ENCODE data around the gene BRD2. TPM values are rescaled to one million over a fixed set of nuclear protein-coding genes. Genes with fewer than 3 reads are reported as not detected.

Gene BRD2
- total RNA-seq, 4 donors from 2014 or later: 97.5 to 130 (median 119) TPM

DNA sequence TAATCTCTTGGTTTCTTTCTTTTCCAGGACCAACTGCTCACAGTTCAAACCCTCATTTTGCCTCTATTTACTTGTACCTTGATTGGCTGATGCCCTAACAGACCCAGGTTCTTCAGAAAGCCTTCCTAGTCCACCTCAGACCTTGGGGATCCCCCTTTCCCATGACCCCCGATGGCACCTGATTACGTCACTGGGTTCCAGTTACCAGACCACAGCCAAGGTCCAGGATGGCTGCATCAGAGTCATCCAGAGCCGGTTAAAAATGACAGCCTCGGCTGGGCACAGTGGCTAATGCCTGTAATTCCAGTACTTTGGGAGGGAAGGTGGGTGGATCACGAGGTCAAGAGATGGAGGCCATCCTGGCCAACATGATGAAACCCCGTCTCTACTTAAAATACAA is 36.5 kb downstream of the BRD2 start:
- WGBS, 2 donors: 76 to 83% methylated on average over 6 of the region's 6 CpGs
- intact Hi-C loops (cut with DNase I; ENCODE audit: low total_unique reads): no loop called here
- DNase-seq (ENCODE audit: low spot score in 2 of 2): no peak
- no peak overlapping the region for H3K4me3 ChIP-seq (ENCODE audit: low read depth, poor library complexity, severe bottlenecking)
- TF ChIP-seq, protein P1, sequence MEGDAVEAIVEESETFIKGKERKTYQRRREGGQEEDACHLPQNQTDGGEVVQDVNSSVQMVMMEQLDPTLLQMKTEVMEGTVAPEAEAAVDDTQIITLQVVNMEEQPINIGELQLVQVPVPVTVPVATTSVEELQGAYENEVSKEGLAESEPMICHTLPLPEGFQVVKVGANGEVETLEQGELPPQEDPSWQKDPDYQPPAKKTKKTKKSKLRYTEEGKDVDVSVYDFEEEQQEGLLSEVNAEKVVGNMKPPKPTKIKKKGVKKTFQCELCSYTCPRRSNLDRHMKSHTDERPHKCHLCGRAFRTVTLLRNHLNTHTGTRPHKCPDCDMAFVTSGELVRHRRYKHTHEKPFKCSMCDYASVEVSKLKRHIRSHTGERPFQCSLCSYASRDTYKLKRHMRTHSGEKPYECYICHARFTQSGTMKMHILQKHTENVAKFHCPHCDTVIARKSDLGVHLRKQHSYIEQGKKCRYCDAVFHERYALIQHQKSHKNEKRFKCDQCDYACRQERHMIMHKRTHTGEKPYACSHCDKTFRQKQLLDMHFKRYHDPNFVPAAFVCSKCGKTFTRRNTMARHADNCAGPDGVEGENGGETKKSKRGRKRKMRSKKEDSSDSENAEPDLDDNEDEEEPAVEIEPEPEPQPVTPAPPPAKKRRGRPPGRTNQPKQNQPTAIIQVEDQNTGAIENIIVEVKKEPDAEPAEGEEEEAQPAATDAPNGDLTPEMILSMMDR (IDR thresholded peaks at IDR 0.05): no peak
- no peak for TF ChIP-seq POLR2A (IDR thresholded peaks at IDR 0.05)

DNA sequence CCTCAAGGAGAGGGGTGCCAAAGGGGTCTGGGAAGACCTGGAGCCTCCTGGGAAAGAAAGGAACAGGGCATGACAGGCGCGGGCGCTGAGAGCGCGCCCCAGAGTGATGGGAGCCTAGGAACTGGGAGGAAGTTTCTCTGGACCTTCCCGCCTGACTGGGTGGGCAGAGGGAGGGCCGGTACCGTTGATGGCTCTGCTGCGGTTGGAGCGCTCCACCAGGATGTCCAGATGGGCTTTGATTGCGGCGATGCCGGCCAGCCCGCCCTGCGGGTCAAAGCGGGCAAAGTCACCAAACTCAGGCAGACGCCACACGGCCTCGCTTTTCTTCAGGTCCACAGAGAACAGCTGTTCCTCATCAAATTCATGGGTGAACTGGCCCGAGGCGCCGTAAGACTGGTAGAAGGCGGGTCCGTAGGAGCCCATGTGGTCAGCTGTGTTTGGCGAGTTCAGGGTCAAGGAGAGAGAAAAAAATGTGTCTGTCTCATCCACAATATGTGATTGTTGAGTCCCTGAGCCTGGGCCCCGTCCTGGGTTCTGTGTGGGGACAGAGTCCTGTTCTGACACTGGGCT is 39.5 kb downstream of the BRD2 start:
- intact Hi-C loops (cut with DNase I; ENCODE audit: low total_unique reads): no loop called here
- H3K4me3 ChIP-seq (ENCODE audit: low read depth, poor library complexity, severe bottlenecking): no peak overlapping the region
- no peak for TF ChIP-seq POLR2A (IDR thresholded peaks at IDR 0.05)
- TF ChIP-seq, protein P1 (IDR thresholded peaks at IDR 0.05): no peak
- WGBS, 2 donors: 92 to 93% methylated on average over 26 of the region's 26 CpGs
- DNase-seq (ENCODE audit: low spot score in 2 of 2): no peak

DNA sequence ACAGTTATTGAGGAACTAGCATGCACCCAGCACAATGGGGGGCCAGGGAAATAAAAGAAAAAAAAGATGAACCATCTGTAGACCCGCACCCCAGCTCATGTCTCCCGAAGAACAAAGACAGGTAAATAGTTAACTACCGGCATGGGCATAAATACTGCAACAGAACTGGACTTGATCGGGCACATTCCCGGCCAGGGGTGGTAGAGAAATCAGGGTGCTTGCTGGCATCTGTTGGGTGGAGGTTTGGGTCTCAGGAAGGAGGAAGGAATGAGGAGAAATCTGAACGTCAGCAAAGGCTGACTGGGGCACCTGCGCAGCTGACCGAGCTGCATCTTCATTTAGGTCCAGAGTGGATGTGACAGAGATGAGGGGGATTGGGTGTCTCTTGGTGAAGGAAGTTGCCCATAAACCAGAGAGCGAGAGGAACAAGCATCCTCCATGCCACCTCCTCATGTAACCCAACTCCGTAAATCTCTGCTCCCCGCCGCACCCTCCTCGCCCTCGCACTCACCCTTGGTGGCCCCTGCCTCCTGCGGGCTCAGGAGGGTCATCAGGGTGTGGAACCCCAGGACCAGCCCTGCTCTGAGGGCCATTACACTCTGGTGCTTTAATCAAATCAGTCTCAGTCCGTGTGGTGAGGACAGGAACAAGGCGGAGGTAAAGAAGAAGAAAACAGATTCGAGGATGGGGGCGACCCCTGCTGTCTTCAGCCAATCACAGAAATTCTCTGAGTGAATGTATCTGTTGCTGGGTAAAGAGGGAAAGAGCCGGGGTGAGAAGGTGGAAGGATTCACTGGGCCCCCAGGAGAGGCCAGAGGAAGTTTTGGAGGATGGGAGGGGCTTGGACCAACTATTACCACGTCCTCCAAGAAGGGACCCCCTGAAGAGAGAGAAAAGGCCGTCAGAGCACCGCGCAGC is 40.8 kb downstream of the BRD2 start, which contains the start of gene HLA-DOA:
TSS of gene HLA-DOA (minus strand) at position 648 of the 918 bp plus-strand sequence.
- TF ChIP-seq, protein P1 (IDR thresholded peaks at IDR 0.05): no peak
- no peak for TF ChIP-seq POLR2A (IDR thresholded peaks at IDR 0.05)
- no peak for DNase-seq (ENCODE audit: low spot score in 2 of 2)
- H3K4me3 ChIP-seq (ENCODE audit: low read depth, poor library complexity, severe bottlenecking): no peak within 1 kb of the TSS
- intact Hi-C loops (cut with DNase I; ENCODE audit: low total_unique reads): no loop called here
- 17 to 35% methylated on average over 24 of the region's 24 CpGs for WGBS, 2 donors

DNA sequence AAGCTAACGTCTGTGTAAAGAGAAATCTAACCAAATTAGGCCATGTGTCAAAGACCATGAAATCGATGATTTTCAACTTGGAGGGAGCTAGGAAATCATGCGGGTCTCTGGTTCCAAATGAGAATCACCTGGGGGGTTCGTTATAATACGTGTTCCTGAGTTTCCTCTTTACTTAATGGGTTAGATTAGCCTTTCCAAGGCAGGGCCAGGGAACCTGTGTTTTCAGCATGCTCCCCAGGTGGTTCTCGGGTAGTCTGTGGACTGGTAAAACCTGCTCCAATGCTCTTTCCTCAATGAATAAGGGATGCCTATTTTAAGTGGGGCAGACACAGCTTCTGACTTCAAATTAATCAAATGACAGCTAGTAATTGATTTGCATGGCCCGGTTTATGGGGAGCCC is 42.0 kb downstream of the BRD2 start:
- WGBS, 2 donors: 71 to 74% methylated on average over 7 of the region's 7 CpGs
- intact Hi-C loops (cut with DNase I; ENCODE audit: low total_unique reads): loop anchor here (10.0 kb wide), 2 partner anchors 134 to 234 kb away; no protein-coding TSS in a partner anchor
- DNase-seq (ENCODE audit: low spot score in 2 of 2): no peak
- no peak overlapping the region for H3K4me3 ChIP-seq (ENCODE audit: low read depth, poor library complexity, severe bottlenecking)
- TF ChIP-seq POLR2A (IDR thresholded peaks at IDR 0.05): no peak
- TF ChIP-seq, protein P1 (IDR thresholded peaks at IDR 0.05): no peak

DNA sequence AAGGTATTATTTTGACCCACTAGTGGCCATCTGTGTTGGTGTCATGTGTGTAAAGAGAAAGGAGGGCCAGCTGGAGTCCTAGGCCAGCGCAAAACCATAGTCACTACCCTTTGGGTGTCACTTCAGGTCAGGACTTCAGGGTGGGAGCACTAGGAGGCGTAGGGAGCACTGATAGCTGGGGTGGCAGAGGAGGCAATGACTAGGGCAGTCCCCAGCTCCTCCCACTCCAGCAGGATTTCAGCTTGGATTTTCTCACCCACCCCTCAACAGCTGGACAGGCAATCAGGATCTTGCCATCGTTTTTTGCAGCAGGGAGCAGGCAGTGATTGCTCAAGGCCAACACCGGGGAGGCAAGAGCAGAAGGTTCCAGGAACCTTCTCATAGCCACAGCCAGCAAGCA is 45.2 kb downstream of the BRD2 start:
- no peak for DNase-seq (ENCODE audit: low spot score in 2 of 2)
- WGBS, 2 donors: 42% methylated on average over 4 of the region's 4 CpGs
- intact Hi-C loops (cut with DNase I; ENCODE audit: low total_unique reads): loop anchor here (10.0 kb wide), 2 partner anchors 131 to 231 kb away; no protein-coding TSS in a partner anchor
- H3K4me3 ChIP-seq (ENCODE audit: low read depth, poor library complexity, severe bottlenecking): no peak overlapping the region
- no peak for TF ChIP-seq POLR2A (IDR thresholded peaks at IDR 0.05)
- TF ChIP-seq, protein P1 (IDR thresholded peaks at IDR 0.05): no peak
